GM21619 (cell line): ENCODE results near the gene SPAG8.

Experiments
- ATAC-seq: cut with Tn5 transposase; IDR thresholded peaks from one replicate; pipeline ENCODE4 v1.9.1; 2021; ENCODE audit not compliant: unreplicated experiment

SPAG8 gene

GRCh38 chr9:35840881-35841644 lies 29.0 kb upstream of the SPAG8 start:
- no peak for ATAC-seq

- ATAC-seq: no peak
Measured at GRCh38 chr9:35839926-35840325, 27.9 kb upstream of the SPAG8 start.

GRCh38 chr9:35836595-35836994 lies 24.5 kb upstream of the SPAG8 start:
- no peak for ATAC-seq

- ATAC-seq: no peak
Measured at GRCh38 chr9:35835766-35836165, 23.7 kb upstream of the SPAG8 start.

GRCh38 chr9:35835216-35835632 lies 23.2 kb upstream of the SPAG8 start:
- no peak for ATAC-seq

GRCh38 chr9:35834260-35835215 lies 22.5 kb upstream of the SPAG8 start:
- no peak for ATAC-seq

GRCh38 chr9:35832814-35833213 lies 20.8 kb upstream of the SPAG8 start:
- no peak for ATAC-seq

GRCh38 chr9:35831040-35831439 lies 19.0 kb upstream of the SPAG8 start:
- ATAC-seq: no peak

- no peak for ATAC-seq
Measured at GRCh38 chr9:35829764-35830096, 17.7 kb upstream of the SPAG8 start.

- peak; percentile 69 for ATAC-seq
Measured at GRCh38 chr9:35829084-35829763, 17.2 kb upstream of the SPAG8 start, which contains the start of gene TMEM8B. TMEM8B (plus strand) TSS chr9:35829228; CDS start chr9:35829448, 220 bp downstream.

- ATAC-seq: no peak
Measured at GRCh38 chr9:35828716-35829083, 16.6 kb upstream of the SPAG8 start, which contains the start of gene FAM221B. FAM221B (minus strand) TSS chr9:35828732; CDS start chr9:35826161, 2,571 bp downstream.

GRCh38 chr9:35827486-35827885 lies 15.4 kb upstream of the SPAG8 start:
- ATAC-seq: no peak

- ATAC-seq: no peak
Measured at GRCh38 chr9:35826071-35826701, 14.1 kb upstream of the SPAG8 start.

GRCh38 chr9:35822926-35823325 lies 10.9 kb upstream of the SPAG8 start:
- no peak for ATAC-seq

GRCh38 chr9:35820076-35820475 lies 8.0 kb upstream of the SPAG8 start:
- no peak for ATAC-seq

GRCh38 chr9:35818341-35818740 lies 6.3 kb upstream of the SPAG8 start:
- ATAC-seq: no peak

GRCh38 chr9:35816708-35817107 lies 4.6 kb upstream of the SPAG8 start:
- no peak for ATAC-seq

- peak; percentile 65 for ATAC-seq
Measured at GRCh38 chr9:35814841-35815543, 2.9 kb upstream of the SPAG8 start, which contains the start of gene HINT2. HINT2 (minus strand) TSS chr9:35815042; CDS start chr9:35814979, 63 bp downstream.

GRCh38 chr9:35814106-35814840 lies 2.2 kb upstream of the SPAG8 start:
- ATAC-seq: peak; percentile 26
